OCI-LY1 (cell line): ENCODE measurements around the gene HCN1.

Experiments used
- CTCF ChIP-seq: fragments of 200-600 bp; sonication (generic), shearing (Covaris generic); IDR thresholded peaks from 2 replicates; pipeline ENCODE4 v1.5.1; 2017; ENCODE audit warnings: mild to moderate bottlenecking, antibody characterized with exemption, low read length, moderate library complexity, mixed read lengths
- EZH2 ChIP-seq: fragments of 200-600 bp; sonication (generic), shearing (Covaris generic); IDR thresholded peaks from 2 replicates; pipeline ENCODE4 v1.8.0; 2017; ENCODE audit warnings: borderline replicate concordance, mixed run types, mild to moderate bottlenecking, antibody characterized with exemption, low read length, moderate library complexity, mixed read lengths

- TF ChIP-seq CTCF: no peak
- no peak for TF ChIP-seq EZH2
Observed at GRCh38 chr5:45295231-45295630, 400.9 kb downstream of the HCN1 start.
